HEK293 (cell line): ENCODE data around the gene PPP6R3.

ENCODE experiments used
- BCL11A ChIP-seq: fragments of 450-650 bp; formaldehyde crosslinking; IDR thresholded peaks from 2 replicates; pipeline ENCODE4 v1.5.1; 2016; ENCODE audit warnings: low read depth, missing biosample characterization, missing genetic modification characterization
- KLF1 ChIP-seq: fragments of 450-650 bp; formaldehyde crosslinking; IDR thresholded peaks from 2 replicates; pipeline ENCODE4 v1.5.1; 2016; ENCODE audit warnings: missing biosample characterization, missing genetic modification characterization
- TCF7L2 ChIP-seq: IDR thresholded peaks from 2 replicates; pipeline ENCODE4 v1.6.1; 2011; ENCODE audit warnings: low read depth, mild to moderate bottlenecking, inconsistent platforms, low read length, moderate library complexity, borderline replicate concordance
- ZNF114 ChIP-seq: fragments of 450-650 bp; formaldehyde crosslinking; IDR thresholded peaks from 2 replicates; pipeline ENCODE4 v1.5.0; 2017; ENCODE audit warnings: missing biosample characterization, missing genetic modification characterization
- ZNF23 ChIP-seq: fragments of 450-650 bp; formaldehyde crosslinking; IDR thresholded peaks from 2 replicates; pipeline ENCODE4 v1.5.1; 2016; ENCODE audit warnings: missing biosample characterization, missing genetic modification characterization, borderline replicate concordance
- ZNF24 ChIP-seq: fragments of 450-650 bp; formaldehyde crosslinking; IDR thresholded peaks from 2 replicates; pipeline ENCODE4 v1.5.1; 2016; ENCODE audit warnings: missing biosample characterization, missing genetic modification characterization
- ZNF335 ChIP-seq: fragments of 450-650 bp; formaldehyde crosslinking; conservative IDR thresholded peaks from 2 replicates; pipeline ENCODE4 v1.5.1; 2016; ENCODE audit warnings: missing biosample characterization, missing genetic modification characterization
- ZNF366 ChIP-seq: fragments of 450-650 bp; formaldehyde crosslinking; conservative IDR thresholded peaks from 2 replicates; pipeline ENCODE4 v1.5.1; 2016; ENCODE audit warnings: missing biosample characterization, missing genetic modification characterization
- TF ChIP-seq, protein P1 (sequence below): fragments of 450-650 bp; formaldehyde crosslinking; IDR thresholded peaks from 2 replicates; pipeline ENCODE4 v1.5.1; 2016; ENCODE audit warnings: missing biosample characterization, missing genetic modification characterization
- TF ChIP-seq, protein P2 (sequence below): fragments of 450-650 bp; formaldehyde crosslinking; IDR thresholded peaks from 2 replicates; pipeline ENCODE4 v1.5.1; 2016; ENCODE audit warnings: missing biosample characterization, missing genetic modification characterization
- TF ChIP-seq, protein P3 (sequence below): fragments of 450-650 bp; formaldehyde crosslinking; IDR thresholded peaks from 2 replicates; pipeline ENCODE4 v1.5.1; 2016; ENCODE audit warnings: missing biosample characterization, missing genetic modification characterization
- TF ChIP-seq, protein P4 (sequence below): fragments of 450-650 bp; formaldehyde crosslinking; IDR thresholded peaks from 2 replicates; pipeline ENCODE4 v1.5.1; 2016; ENCODE audit warnings: missing biosample characterization, missing genetic modification characterization

DNA sequence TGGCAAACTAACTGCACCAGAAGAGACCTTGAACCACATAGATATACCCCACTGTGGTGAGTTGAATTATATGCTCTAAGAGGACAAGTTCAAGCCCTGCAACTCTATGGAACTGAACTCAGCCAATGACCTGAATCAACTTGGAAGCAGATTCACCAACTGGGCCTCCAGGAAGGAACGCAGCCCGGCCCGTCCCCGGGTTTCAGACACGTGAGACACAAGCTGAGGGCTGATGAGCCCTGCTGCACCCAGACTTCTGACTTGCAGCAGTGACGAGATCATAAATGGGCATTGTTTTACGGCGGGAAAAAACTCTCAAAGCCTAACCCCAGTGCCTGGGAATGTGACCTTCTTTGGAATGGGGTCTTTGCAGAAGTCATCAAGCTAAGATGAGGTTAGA lies 195.3 kb downstream of the PPP6R3 start:
- TF ChIP-seq, protein P1, sequence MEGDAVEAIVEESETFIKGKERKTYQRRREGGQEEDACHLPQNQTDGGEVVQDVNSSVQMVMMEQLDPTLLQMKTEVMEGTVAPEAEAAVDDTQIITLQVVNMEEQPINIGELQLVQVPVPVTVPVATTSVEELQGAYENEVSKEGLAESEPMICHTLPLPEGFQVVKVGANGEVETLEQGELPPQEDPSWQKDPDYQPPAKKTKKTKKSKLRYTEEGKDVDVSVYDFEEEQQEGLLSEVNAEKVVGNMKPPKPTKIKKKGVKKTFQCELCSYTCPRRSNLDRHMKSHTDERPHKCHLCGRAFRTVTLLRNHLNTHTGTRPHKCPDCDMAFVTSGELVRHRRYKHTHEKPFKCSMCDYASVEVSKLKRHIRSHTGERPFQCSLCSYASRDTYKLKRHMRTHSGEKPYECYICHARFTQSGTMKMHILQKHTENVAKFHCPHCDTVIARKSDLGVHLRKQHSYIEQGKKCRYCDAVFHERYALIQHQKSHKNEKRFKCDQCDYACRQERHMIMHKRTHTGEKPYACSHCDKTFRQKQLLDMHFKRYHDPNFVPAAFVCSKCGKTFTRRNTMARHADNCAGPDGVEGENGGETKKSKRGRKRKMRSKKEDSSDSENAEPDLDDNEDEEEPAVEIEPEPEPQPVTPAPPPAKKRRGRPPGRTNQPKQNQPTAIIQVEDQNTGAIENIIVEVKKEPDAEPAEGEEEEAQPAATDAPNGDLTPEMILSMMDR (tag by site-specific recombination): no peak
- TF ChIP-seq ZNF24 (tag by site-specific recombination) (no peak), KLF1 (tag by site-specific recombination) (no peak), ZNF114 (no peak), ZNF335 (tag by site-specific recombination) (no peak), ZNF366 (tag by site-specific recombination) (no peak), ZNF23 (tag by site-specific recombination) (no peak), BCL11A (tag by site-specific recombination) (no peak), TCF7L2 (no peak)
- TF ChIP-seq, protein P2, sequence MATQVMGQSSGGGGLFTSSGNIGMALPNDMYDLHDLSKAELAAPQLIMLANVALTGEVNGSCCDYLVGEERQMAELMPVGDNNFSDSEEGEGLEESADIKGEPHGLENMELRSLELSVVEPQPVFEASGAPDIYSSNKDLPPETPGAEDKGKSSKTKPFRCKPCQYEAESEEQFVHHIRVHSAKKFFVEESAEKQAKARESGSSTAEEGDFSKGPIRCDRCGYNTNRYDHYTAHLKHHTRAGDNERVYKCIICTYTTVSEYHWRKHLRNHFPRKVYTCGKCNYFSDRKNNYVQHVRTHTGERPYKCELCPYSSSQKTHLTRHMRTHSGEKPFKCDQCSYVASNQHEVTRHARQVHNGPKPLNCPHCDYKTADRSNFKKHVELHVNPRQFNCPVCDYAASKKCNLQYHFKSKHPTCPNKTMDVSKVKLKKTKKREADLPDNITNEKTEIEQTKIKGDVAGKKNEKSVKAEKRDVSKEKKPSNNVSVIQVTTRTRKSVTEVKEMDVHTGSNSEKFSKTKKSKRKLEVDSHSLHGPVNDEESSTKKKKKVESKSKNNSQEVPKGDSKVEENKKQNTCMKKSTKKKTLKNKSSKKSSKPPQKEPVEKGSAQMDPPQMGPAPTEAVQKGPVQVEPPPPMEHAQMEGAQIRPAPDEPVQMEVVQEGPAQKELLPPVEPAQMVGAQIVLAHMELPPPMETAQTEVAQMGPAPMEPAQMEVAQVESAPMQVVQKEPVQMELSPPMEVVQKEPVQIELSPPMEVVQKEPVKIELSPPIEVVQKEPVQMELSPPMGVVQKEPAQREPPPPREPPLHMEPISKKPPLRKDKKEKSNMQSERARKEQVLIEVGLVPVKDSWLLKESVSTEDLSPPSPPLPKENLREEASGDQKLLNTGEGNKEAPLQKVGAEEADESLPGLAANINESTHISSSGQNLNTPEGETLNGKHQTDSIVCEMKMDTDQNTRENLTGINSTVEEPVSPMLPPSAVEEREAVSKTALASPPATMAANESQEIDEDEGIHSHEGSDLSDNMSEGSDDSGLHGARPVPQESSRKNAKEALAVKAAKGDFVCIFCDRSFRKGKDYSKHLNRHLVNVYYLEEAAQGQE (tag by site-specific recombination): no peak
- TF ChIP-seq, protein P3, sequence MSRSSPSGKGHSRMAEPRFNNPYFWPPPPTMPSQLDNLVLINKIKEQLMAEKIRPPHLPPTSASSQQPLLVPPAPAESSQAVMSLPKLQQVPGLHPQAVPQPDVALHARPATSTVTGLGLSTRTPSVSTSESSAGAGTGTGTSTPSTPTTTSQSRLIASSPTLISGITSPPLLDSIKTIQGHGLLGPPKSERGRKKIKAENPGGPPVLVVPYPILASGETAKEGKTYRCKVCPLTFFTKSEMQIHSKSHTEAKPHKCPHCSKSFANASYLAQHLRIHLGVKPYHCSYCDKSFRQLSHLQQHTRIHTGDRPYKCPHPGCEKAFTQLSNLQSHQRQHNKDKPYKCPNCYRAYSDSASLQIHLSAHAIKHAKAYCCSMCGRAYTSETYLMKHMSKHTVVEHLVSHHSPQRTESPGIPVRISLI (tag by site-specific recombination): no peak
- TF ChIP-seq, protein P4, sequence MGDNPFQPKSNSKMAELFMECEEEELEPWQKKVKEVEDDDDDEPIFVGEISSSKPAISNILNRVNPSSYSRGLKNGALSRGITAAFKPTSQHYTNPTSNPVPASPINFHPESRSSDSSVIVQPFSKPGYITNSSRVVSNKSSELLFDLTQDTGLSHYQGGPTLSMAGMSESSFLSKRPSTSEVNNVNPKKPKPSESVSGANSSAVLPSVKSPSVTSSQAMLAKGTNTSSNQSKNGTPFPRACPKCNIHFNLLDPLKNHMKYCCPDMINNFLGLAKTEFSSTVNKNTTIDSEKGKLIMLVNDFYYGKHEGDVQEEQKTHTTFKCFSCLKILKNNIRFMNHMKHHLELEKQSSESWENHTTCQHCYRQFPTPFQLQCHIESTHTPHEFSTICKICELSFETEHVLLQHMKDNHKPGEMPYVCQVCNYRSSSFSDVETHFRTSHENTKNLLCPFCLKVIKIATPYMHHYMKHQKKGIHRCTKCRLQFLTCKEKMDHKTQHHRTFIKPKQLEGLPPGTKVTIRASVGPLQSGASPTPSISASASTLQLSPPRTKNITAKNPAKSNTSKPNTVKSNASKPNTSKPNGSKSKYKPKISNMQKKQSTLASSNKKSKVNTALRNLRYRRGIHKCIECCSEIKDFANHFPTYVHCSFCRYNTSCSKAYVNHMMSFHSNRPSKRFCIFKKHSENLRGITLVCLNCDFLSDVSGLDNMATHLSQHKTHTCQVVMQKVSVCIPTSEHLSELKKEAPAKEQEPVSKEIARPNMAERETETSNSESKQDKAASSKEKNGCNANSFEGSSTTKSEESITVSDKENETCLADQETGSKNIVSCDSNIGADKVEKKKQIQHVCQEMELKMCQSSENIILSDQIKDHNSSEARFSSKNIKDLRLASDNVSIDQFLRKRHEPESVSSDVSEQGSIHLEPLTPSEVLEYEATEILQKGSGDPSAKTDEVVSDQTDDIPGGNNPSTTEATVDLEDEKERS (tag by site-specific recombination): no peak
